ENCODE results near the gene TMEM161A.

GRCh38 chr19:19145281-19145680 is 7.0 kb upstream of the TMEM161A start:
- no peak for TF ChIP-seq CTCF (IDR thresholded peaks at IDR 0.05)
- TF ChIP-seq POLR2A (IDR thresholded peaks at IDR 0.05) = no peak
